Activated T-helper 17 cell treated with anti-CD3 and anti-CD28 coated beads, Interleukin-2, amount 50 U/mL, for 72 hours (primary cell): ENCODE measurements around the gene HTR3D. TPM values are rescaled to one million over a fixed set of nuclear protein-coding genes. Genes with fewer than 3 reads are reported as not detected.

Experiments used
- ATAC-seq: fragments of 150-1000 bp; cut with Tn5 transposase; replicated peaks from 2 replicates; pipeline ENCODE4 v1.10.0; 2021; ENCODE audit warnings: mild to moderate bottlenecking, moderate library complexity
- H3K27ac Mint-ChIP-seq: one replicate; pipeline ENCODE4 v1.8.0; 2022; ENCODE audit warnings: mixed read lengths
- H3K27me3 Mint-ChIP-seq: one replicate; pipeline ENCODE4 v1.8.0; 2022; ENCODE audit warnings: mixed read lengths
- H3K36me3 Mint-ChIP-seq: one replicate; pipeline ENCODE4 v1.8.0; 2022; ENCODE audit warnings: low read depth, mild to moderate bottlenecking, mixed read lengths
- H3K4me1 Mint-ChIP-seq: one replicate; pipeline ENCODE4 v1.8.0; 2022; ENCODE audit warnings: mixed read lengths
- H3K4me3 Mint-ChIP-seq: one replicate; pipeline ENCODE4 v1.8.0; 2022; ENCODE audit warnings: mild to moderate bottlenecking, mixed read lengths
- H3K9me3 Mint-ChIP-seq: one replicate; pipeline ENCODE4 v1.8.0; 2022; ENCODE audit warnings: mixed read lengths
- total RNA-seq, 2 donors: library from RNA; stranded (reverse); gene quantifications; one replicate each; pipeline ENCODE4 v1.2.3, GENCODE V29; 2022

HTR3D gene, protein sequence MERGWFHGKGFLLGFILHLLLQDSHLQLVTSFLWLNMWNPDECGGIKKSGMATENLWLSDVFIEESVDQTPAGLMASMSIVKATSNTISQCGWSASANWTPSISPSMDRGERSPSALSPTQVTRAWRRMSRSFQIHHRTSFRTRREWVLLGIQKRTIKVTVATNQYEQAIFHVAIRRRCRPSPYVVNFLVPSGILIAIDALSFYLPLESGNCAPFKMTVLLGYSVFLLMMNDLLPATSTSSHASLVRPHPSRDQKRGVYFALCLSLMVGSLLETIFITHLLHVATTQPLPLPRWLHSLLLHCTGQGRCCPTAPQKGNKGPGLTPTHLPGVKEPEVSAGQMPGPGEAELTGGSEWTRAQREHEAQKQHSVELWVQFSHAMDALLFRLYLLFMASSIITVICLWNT
- not detected for total RNA-seq

DNA sequence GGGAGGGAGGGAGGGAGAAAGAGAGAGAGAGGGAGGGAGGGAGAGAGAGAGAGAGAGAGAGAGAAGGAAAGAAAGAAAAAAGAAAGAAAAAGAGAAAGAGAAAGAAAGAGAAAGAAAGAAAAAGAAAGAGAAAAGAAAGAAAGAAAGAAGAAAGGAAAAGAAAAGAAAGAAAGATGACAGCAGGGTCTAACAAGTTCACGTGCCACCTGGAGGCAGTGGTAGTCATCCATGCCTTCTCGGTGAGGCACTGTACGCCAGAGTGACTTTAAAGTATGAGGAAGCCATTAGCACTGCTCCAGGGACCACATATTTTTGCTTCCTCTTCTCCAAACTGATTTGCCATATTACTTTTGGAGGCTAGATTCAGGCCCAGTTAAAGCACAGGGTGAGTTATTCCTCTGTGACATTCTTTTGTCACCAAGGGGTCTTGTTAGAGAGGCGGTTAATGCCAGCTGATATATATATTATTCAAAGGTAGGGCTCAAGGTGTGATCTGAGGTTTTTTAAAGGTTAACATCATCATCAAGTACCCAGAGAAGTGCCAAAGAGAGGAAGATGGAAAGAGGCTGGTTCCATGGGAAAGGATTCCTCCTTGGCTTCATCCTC lies at the start of gene HTR3D:
TSS of gene HTR3D (plus strand) at position 556 of the 606 bp plus-strand sequence. CDS start at position 556, 0 bp downstream.
- ATAC-seq = no peak
- no peaks in the 10 kb centered on the region for H3K4me1 Mint-ChIP-seq
- H3K27ac Mint-ChIP-seq = no peak within 1 kb of the TSS
- H3K9me3 Mint-ChIP-seq = no peaks in the 10 kb centered on the region
- H3K36me3 Mint-ChIP-seq = no peaks in the 10 kb centered on the region
- no peak within 1 kb of the TSS for H3K4me3 Mint-ChIP-seq
- H3K27me3 Mint-ChIP-seq = peaks cover 6% of the 10 kb centered on the region

DNA sequence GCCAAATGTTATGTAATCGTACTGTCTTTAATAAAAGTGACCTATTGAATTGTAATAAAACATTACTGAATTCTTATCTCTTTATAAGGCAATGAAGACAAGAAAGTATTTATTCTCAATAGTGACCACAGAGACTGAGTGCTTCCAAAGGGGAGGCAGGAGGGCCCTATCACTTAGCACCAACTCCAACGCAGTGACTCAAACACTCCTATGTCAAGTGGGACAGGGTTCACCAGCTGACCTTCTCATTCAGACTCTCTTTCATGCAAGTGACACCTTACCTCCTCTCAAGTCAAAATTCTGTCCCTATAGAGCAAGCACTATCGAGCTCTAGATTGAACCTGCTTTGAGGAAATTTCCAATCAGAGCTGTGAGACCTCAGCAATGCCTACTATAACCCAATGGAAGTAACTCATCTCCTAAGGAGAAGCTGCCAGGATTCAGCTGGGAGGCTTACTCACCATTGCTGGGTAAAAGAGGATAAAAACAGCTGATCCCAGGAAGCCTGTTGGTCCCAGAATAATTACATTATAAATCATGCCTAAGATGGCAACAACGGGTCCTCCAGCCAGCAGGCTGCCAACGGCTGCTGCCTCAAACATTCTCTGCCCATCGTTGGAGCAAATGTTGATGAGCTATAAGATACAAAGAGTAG lies 49.4 kb upstream of the HTR3D start:
- no peak for ATAC-seq
- Mint-ChIP-seq H3K27ac (no peak overlapping the region), H3K9me3 (no peaks in the 10 kb centered on the region)

DNA sequence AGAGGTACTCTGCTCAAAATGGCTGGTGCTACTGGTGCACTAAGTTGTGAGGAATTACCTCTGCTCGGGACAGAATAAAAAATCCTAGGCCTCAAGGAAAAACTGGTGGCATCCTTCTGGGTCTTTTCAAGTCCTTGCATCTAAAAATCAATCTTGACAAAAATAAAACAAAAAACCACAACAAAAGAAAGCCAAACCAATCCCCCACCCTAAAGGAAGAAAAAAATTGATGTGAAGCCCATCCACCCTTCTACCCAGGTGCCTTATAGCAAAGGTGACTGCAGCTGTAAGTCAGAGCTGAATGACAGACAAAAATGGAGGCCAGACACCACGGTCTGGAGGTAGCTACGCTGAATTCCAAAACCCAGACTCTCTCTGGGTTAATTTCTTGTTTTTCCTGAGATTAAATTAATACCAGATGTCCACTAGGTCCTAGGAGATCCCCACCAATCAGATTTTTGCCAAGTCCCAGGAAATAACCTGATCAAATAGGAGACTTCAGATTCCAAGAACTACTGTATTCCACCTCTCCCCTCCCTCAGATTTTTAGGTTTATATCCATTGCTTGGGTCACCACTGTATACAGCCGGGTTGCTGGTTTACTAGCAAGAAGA lies 47.3 kb upstream of the HTR3D start:
- no peaks in the 10 kb centered on the region for H3K4me1 Mint-ChIP-seq
- H3K4me3 Mint-ChIP-seq = no peak overlapping the region
- no peak for ATAC-seq
- H3K36me3 Mint-ChIP-seq = peaks cover 69% of the 10 kb centered on the region
- H3K9me3 Mint-ChIP-seq = no peaks in the 10 kb centered on the region
- H3K27me3 Mint-ChIP-seq = no peaks in the 10 kb centered on the region
- no peak overlapping the region for H3K27ac Mint-ChIP-seq

More for the DNA sequence above, 49.4 kb upstream of the HTR3D start:
- Mint-ChIP-seq H3K4me1 (no peaks in the 10 kb centered on the region), H3K4me3 (no peak overlapping the region), H3K27me3 (no peaks in the 10 kb centered on the region), H3K36me3 (peaks cover 57% of the 10 kb centered on the region)

DNA sequence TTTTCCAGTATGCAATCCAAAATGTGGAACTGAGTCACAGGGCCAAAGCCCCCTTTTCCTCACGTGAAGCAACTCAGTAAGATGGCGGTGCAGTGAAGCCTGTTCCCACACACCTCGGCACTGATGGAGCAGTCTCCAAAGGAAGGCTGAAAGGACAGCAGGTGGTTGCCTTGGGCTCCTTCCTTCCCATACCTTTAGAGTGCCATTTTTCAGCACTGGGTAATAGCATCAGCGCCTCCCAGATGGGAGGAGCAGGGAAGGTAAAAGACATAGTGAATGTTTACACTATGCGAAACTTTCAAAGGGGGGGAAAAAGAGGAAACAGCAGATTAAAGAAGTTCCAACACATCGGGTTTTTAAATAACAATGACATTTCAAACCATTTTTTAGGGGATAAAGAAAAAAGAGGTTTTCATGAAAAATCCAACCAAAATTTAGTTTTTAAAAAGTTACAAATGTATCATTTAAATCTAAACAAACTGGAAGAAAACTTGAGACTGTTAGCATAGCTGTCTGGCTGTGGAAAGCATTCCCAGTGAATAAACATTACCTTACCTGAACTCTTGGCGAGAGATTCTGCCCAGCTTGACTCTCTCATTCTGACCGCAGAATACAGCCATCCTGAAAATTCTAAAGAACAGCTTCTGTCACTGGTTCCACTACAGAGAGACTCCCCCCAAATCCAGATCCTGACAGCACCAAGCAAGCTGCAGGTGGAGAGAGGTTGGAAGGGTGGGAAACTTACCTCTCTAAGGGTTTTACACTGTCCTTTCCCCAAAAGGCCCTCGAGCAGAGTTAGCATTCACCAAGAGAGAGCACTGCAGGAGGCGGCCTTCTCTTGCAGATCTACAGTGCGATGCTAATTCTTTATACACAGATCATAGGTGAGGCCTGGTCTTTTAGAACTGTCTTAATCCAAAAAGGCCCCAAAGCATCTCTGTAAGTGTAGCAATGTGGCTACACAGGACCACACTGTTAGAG lies 46.5 kb upstream of the HTR3D start:
- no peaks in the 10 kb centered on the region for H3K9me3 Mint-ChIP-seq
- no peak overlapping the region for H3K4me3 Mint-ChIP-seq
- H3K36me3 Mint-ChIP-seq = peaks cover 71% of the 10 kb centered on the region
- H3K27ac Mint-ChIP-seq = no peak overlapping the region
- no peaks in the 10 kb centered on the region for H3K27me3 Mint-ChIP-seq
- H3K4me1 Mint-ChIP-seq = no peaks in the 10 kb centered on the region
- no peak for ATAC-seq

DNA sequence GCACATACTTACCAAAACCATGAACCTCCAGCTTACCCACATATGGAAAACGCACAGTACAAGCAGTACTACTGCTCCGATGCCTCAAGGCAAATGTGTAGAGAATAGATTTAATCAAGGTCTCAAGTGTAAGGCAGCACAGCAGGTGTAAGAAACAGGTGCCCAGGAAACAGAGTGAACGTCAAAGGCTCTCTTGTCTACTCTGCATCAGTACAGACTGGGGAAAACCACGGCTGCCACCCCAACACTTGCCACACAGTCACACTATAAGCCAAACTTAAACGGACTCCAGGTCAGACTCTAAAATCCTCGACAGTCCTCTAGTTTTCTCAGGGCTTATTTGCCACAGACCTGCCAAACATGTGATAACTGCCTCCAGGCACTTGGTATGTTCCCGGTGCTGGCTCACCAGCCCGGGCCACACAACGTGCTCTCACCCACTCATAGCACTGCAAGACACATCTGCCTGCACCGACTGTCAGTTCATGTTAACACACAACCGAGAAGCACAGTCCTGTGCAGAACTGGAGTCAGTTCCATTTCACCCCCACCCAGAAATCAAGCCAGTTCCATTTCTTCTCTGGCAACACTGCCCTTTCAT lies 44.4 kb upstream of the HTR3D start:
- H3K36me3 Mint-ChIP-seq = peaks cover 61% of the 10 kb centered on the region
- no peak for ATAC-seq
- no peaks in the 10 kb centered on the region for H3K4me1 Mint-ChIP-seq
- no peak overlapping the region for H3K4me3 Mint-ChIP-seq
- no peaks in the 10 kb centered on the region for H3K9me3 Mint-ChIP-seq
- H3K27ac Mint-ChIP-seq = no peak overlapping the region
- no peaks in the 10 kb centered on the region for H3K27me3 Mint-ChIP-seq

DNA sequence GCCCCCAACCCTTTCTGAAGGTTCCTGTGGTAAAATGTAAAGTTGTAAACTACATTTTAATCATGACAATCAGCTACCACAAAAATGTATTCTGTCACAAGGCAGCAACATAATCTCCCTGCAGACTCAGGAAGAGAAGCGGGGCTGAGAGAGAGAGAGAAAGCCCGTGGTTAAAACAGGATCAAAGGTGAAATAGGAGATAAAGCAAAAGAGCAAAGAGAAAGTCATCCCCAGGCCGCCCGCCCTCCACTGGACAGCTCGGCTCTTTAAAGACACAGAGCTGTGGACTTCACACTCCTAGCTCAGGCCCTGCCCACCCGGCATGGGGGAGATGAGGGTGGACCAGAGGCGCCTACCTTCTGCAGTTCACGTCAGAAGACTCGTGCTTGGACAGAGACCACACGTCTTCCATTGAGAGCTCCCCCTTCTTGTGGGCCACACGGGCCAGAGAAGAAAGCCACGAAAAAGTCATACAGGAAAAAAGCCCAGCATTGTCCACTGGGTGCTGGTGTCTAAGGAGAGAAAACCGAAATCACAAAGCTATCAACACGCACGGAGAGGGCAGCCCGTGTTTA lies 43.2 kb upstream of the HTR3D start:
- no peaks in the 10 kb centered on the region for H3K27me3 Mint-ChIP-seq
- H3K9me3 Mint-ChIP-seq = no peaks in the 10 kb centered on the region
- peaks cover 51% of the 10 kb centered on the region for H3K36me3 Mint-ChIP-seq
- H3K4me1 Mint-ChIP-seq = no peaks in the 10 kb centered on the region
- no peak overlapping the region for H3K27ac Mint-ChIP-seq
- H3K4me3 Mint-ChIP-seq = no peak overlapping the region
- no peak for ATAC-seq

DNA sequence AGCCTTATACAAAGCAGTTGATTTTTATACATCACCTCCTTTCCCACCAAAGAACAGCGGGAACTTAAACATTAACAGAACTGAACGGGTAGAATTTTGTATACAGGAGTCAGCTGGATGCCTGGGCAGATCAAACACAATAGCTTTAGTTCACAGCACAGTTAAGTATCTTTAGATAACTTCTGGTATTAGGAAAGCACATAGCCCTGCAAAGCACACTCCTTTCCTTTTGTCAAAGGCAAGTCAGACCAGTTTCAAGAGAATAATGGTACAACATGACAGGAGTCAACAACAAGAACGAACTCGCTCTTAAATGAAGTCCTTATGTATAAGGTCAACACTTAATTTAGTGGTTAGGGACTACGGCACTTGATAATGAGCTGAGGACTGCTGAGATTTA lies 40.1 kb upstream of the HTR3D start:
- Mint-ChIP-seq H3K4me3 (no peak overlapping the region), H3K9me3 (no peaks in the 10 kb centered on the region), H3K27me3 (no peaks in the 10 kb centered on the region), H3K27ac (no peak overlapping the region), H3K4me1 (no peaks in the 10 kb centered on the region), H3K36me3 (peaks cover 25% of the 10 kb centered on the region)
- no peak for ATAC-seq

DNA sequence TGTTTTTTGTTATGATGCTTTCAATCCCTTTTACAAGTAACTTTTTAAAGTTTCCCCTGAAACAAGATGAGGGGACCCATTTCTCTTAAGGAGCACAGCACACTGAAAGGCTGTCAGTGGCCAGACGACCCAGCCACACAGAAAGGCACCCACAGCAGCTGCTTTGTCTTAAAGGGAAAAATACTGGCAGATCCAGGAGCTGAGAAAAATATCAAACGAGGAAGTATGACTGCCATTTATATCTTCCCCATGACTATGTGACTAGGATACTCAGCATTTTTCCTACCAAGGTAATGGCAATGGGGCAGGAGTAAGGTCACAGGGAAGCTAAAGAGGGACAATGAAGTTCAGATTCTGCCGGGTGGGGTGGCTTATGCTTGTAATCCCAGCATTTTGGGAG lies 29.8 kb upstream of the HTR3D start:
- H3K4me1 Mint-ChIP-seq = peaks cover 20% of the 10 kb centered on the region
- H3K27me3 Mint-ChIP-seq = no peaks in the 10 kb centered on the region
- no peak overlapping the region for H3K27ac Mint-ChIP-seq
- no peaks in the 10 kb centered on the region for H3K9me3 Mint-ChIP-seq
- no peak overlapping the region for H3K4me3 Mint-ChIP-seq
- ATAC-seq = no peak
- peaks cover 5% of the 10 kb centered on the region for H3K36me3 Mint-ChIP-seq

DNA sequence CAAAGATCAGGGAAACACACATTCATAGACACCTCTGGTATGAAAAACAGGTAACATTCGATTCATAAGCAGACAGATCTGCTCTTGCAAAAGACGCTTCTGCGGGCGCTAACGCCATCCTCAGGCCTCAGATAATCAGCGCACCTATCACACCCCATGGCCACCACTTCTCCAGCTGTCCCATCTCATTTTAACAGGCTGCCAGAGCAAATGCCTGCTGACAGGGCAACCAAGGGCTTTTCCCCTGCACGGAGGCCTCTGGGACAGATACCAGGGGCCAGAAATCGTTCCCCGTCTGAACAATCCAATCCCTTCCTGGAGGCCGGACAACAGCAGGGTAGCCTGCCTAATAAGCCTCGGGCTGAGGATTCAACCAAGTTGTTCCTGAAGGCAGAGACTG lies 29.1 kb upstream of the HTR3D start:
- Mint-ChIP-seq H3K4me1 (peaks cover 20% of the 10 kb centered on the region), H3K27ac (no peak overlapping the region), H3K4me3 (no peak overlapping the region), H3K27me3 (no peaks in the 10 kb centered on the region), H3K36me3 (peaks cover 5% of the 10 kb centered on the region), H3K9me3 (no peaks in the 10 kb centered on the region)
- no peak for ATAC-seq

DNA sequence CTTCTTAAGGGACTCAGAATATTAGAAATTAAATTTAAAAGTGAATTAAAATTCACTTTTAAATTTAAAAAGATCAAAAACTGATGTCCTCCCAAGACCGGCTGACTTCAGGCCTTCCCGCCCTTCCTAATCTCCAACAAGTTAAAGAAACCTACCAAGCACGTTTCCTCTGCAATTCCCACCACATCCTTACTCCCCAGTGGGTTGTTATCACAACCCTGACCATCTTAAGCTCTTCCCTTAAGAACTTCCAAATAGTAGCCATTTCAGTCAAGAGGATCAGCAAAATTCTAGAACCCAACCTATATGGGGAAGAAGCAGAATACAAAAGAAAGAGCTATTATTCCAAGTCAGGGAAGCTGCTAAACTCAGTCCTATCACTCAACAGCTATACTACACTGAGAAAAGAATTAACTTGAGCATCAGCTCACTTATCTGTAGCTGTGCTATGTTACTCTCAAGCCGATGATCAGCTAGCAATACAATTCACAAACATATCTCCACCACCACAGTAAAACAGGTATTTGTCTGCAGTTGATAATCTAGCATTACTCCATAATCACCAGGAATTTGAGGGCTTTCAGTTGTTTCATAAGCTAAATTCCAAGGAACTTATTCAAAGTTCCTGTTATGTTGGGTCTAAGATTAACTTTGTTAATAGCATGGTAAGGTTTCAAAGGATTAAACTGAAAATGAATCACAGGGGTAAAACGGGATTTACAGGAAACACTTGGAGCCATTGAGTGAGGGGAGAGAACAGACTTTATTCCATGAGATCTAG lies 28.2 kb upstream of the HTR3D start:
- no peaks in the 10 kb centered on the region for H3K27me3 Mint-ChIP-seq
- H3K4me1 Mint-ChIP-seq = peaks cover 20% of the 10 kb centered on the region
- peak overlapping the region; percentile 8 for H3K27ac Mint-ChIP-seq
- no peak overlapping the region for H3K4me3 Mint-ChIP-seq
- H3K9me3 Mint-ChIP-seq = no peaks in the 10 kb centered on the region
- peaks cover 5% of the 10 kb centered on the region for H3K36me3 Mint-ChIP-seq
- ATAC-seq = no peak

DNA sequence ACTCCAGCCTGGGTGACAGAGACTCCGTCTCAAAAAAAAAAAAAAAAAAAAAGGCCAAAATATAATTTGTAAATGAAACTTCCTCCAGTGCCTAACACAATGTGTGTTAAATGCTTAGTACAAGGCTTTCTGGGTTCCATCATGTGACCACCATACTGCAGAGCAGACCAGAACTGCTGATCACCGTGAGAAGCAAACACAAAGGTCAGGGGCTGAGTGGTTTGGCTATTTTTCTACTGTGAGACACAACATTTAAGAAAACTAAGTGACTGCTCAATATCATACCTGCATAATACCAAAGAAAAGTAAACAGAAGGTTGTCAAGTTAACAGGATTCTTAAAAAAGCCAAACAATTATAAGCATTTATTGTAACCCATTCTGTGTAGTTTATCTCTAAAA lies 27.1 kb upstream of the HTR3D start:
- Mint-ChIP-seq H3K4me1 (peaks cover 20% of the 10 kb centered on the region), H3K27ac (no peak overlapping the region), H3K27me3 (no peaks in the 10 kb centered on the region), H3K4me3 (no peak overlapping the region), H3K36me3 (peaks cover 10% of the 10 kb centered on the region), H3K9me3 (no peaks in the 10 kb centered on the region)
- ATAC-seq = no peak

DNA sequence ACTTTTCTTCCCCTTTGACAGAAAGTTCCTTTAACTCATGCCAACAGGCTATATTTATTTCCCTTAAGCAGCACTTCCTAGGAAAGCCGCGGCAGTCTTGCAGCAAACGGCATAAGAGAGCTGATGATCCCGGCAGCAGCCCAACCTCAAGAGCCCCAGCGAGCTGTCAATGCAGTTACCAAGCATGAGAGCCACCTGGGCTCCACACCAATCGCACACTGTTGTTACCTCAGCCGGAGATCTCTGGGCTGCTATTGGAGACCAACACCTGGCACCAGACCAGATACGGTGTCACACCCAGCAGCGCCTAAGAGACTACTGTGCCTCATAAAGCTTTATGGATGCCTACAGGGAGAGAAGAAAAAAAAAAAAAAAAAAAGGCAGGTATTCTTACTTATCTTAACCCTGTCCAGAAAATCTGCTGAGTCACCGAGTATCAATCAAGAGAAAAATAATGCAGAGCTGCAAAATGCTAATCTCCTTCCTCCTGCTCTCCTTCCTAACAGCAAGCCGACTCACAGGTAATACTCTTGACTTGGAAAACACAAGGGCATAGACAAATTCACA lies 25.5 kb upstream of the HTR3D start:
- Mint-ChIP-seq H3K4me3 (no peak overlapping the region), H3K27ac (peak overlapping the region; percentile 64), H3K36me3 (peaks cover 20% of the 10 kb centered on the region), H3K9me3 (no peaks in the 10 kb centered on the region), H3K4me1 (peaks cover 20% of the 10 kb centered on the region), H3K27me3 (no peaks in the 10 kb centered on the region)
- ATAC-seq = no peak
